GOT3 (cell line): ENCODE data around the gene FITM2.

Experiments
- DNase-seq: peaks from one replicate; lab custom pipeline; 2025; ENCODE audit warnings: mixed read lengths; lab: John Stamatoyannopoulos, UW

Gene FITM2

GRCh38 chr20:44280387-44280786 lies 30.6 kb downstream of the FITM2 start:
- DNase-seq = no peak

GRCh38 chr20:44279228-44279627 lies 31.8 kb downstream of the FITM2 start:
- DNase-seq = no peak

GRCh38 chr20:44274303-44275017 lies 36.5 kb downstream of the FITM2 start:
- DNase-seq = no peak

GRCh38 chr20:44273231-44274215 lies 37.5 kb downstream of the FITM2 start:
- DNase-seq = no peak

- DNase-seq = no peak
Measured at GRCh38 chr20:44271915-44272663, 38.9 kb downstream of the FITM2 start.

- DNase-seq = no peak
Measured at GRCh38 chr20:44268802-44269201, 42.2 kb downstream of the FITM2 start.

GRCh38 chr20:44264287-44264686 lies 46.7 kb downstream of the FITM2 start:
- no peak for DNase-seq

GRCh38 chr20:44258226-44258890 lies 52.6 kb downstream of the FITM2 start:
- no peak for DNase-seq

GRCh38 chr20:44256961-44257360 lies 54.0 kb downstream of the FITM2 start:
- no peak for DNase-seq

GRCh38 chr20:44255942-44256341 lies 55.1 kb downstream of the FITM2 start:
- no peak for DNase-seq

- no peak for DNase-seq
Measured at GRCh38 chr20:44254073-44254472, 56.9 kb downstream of the FITM2 start.

- DNase-seq = no peak
Measured at GRCh38 chr20:44253528-44253927, 57.5 kb downstream of the FITM2 start.
